HAP-1 (cell line): ENCODE measurements around the gene POU2AF2.
"Not testable (repeated sequence)": the region's sequence is repeated elsewhere in the genome, so short reads cannot be mapped to it uniquely, and the experiment has no call there.

Source experiments
- DNase-seq, 2 experiments: peaks; one replicate each; pipeline ENCODE4 v3.0.0-alpha.2; 2016 to 2020; ENCODE audit warnings: low spot score in 2 of 2
- H3K27me3 ChIP-seq: fragments of 250-450 bp; sonication (Bioruptor Pico); 2 replicates; pipeline ENCODE4 v1.5.1; 2020; ENCODE audit warnings: low read depth, mild to moderate bottlenecking, moderate library complexity
- H3K36me3 ChIP-seq: fragments of 250-450 bp; sonication (Bioruptor Pico); replicated peaks from 2 replicates; pipeline ENCODE4 v1.5.1; 2020; ENCODE audit warnings: mild to moderate bottlenecking
- H3K4me1 ChIP-seq: fragments of 250-450 bp; sonication (Bioruptor Pico); 2 replicates; pipeline ENCODE4 v1.5.1; 2020; ENCODE audit warnings: mild to moderate bottlenecking
- H3K4me3 ChIP-seq: fragments of 250-450 bp; sonication (Bioruptor Pico); 2 replicates; pipeline ENCODE4 v1.5.1; 2020; ENCODE audit warnings: mild to moderate bottlenecking, moderate library complexity
- H3K9me3 ChIP-seq: fragments of 250-450 bp; sonication (Bioruptor Pico); 2 replicates; pipeline ENCODE4 v1.5.1; 2020; ENCODE audit warnings: mild to moderate bottlenecking, moderate library complexity
- in situ Hi-C: fragments of 300-500 bp; cut with MboI; formaldehyde crosslinking; loops from 3 replicates; pipeline ENCODE4 v1.14.3; 2020; ENCODE audit warnings: low sequenced_read_pairs, inconsistent platforms, mixed read lengths

POU2AF2 gene

GRCh38 chr11:111319296-111319695 lies 73.8 kb downstream of the POU2AF2 start:
- H3K4me3 ChIP-seq = no peak overlapping the region
- H3K9me3 ChIP-seq = no peaks in the 10 kb centered on the region
- in situ Hi-C loops = no loop called here
- DNase-seq = no peak
- no peaks in the 10 kb centered on the region for H3K27me3 ChIP-seq
- H3K36me3 ChIP-seq = no peaks in the 10 kb centered on the region
- no peaks in the 10 kb centered on the region for H3K4me1 ChIP-seq

- H3K9me3 ChIP-seq, DNase-seq, in situ Hi-C loops, H3K27me3 ChIP-seq, H3K4me1 ChIP-seq, H3K4me3 ChIP-seq, H3K36me3 ChIP-seq: not testable (repeated sequence)
These were observed 74.7 kb downstream of the POU2AF2 start for GRCh38 chr11:111320199-111320598.

- no peaks in the 10 kb centered on the region for H3K36me3 ChIP-seq
- no peaks in the 10 kb centered on the region for H3K9me3 ChIP-seq
- no peak for DNase-seq
- no peaks in the 10 kb centered on the region for H3K4me1 ChIP-seq
- H3K4me3 ChIP-seq = no peak overlapping the region
- no peaks in the 10 kb centered on the region for H3K27me3 ChIP-seq
- in situ Hi-C loops = no loop called here
These were observed 75.4 kb downstream of the POU2AF2 start for GRCh38 chr11:111320728-111321568.

- Histone ChIP-seq H3K4me3 (no peak overlapping the region), H3K4me1 (no peaks in the 10 kb centered on the region), H3K36me3 (no peaks in the 10 kb centered on the region), H3K9me3 (no peaks in the 10 kb centered on the region), H3K27me3 (no peaks in the 10 kb centered on the region)
- in situ Hi-C loops = no loop called here
- DNase-seq = no peak
These were observed 77.0 kb downstream of the POU2AF2 start for GRCh38 chr11:111322534-111322933.

GRCh38 chr11:111324277-111324720 lies 78.8 kb downstream of the POU2AF2 start:
- in situ Hi-C loops = no loop called here
- Histone ChIP-seq H3K4me1 (no peaks in the 10 kb centered on the region), H3K27me3 (no peaks in the 10 kb centered on the region), H3K4me3 (no peak overlapping the region), H3K36me3 (no peaks in the 10 kb centered on the region), H3K9me3 (no peaks in the 10 kb centered on the region)
- DNase-seq = no peak

- Histone ChIP-seq H3K36me3 (no peaks in the 10 kb centered on the region), H3K4me1 (no peaks in the 10 kb centered on the region), H3K4me3 (no peak overlapping the region), H3K9me3 (no peaks in the 10 kb centered on the region), H3K27me3 (no peaks in the 10 kb centered on the region)
- no peak for DNase-seq
- in situ Hi-C loops = no loop called here
These were observed 79.7 kb downstream of the POU2AF2 start for GRCh38 chr11:111325259-111325658.

GRCh38 chr11:111326824-111327223 lies 81.3 kb downstream of the POU2AF2 start:
- Histone ChIP-seq H3K36me3 (no peaks in the 10 kb centered on the region), H3K4me1 (no peaks in the 10 kb centered on the region), H3K9me3 (no peaks in the 10 kb centered on the region), H3K4me3 (no peak overlapping the region), H3K27me3 (no peaks in the 10 kb centered on the region)
- no peak for DNase-seq
- in situ Hi-C loops = no loop called here

- Histone ChIP-seq H3K4me3 (no peak overlapping the region), H3K27me3 (no peaks in the 10 kb centered on the region), H3K36me3 (no peaks in the 10 kb centered on the region), H3K9me3 (no peaks in the 10 kb centered on the region), H3K4me1 (no peaks in the 10 kb centered on the region)
- no peak for DNase-seq
- in situ Hi-C loops = no loop called here
These were observed 82.5 kb downstream of the POU2AF2 start for GRCh38 chr11:111327908-111328624.

- DNase-seq = no peak
- H3K9me3 ChIP-seq = no peaks in the 10 kb centered on the region
- no peaks in the 10 kb centered on the region for H3K4me1 ChIP-seq
- H3K27me3 ChIP-seq = no peaks in the 10 kb centered on the region; the same call in 1 of the 2 replicates
- in situ Hi-C loops = no loop called here
- no peak overlapping the region for H3K4me3 ChIP-seq
- H3K36me3 ChIP-seq = no peaks in the 10 kb centered on the region
These were observed 84.0 kb downstream of the POU2AF2 start for GRCh38 chr11:111329306-111330204.

GRCh38 chr11:111330234-111330893 lies 84.8 kb downstream of the POU2AF2 start:
- no peak for DNase-seq
- no peaks in the 10 kb centered on the region for H3K9me3 ChIP-seq
- H3K4me1 ChIP-seq = no peaks in the 10 kb centered on the region
- no peaks in the 10 kb centered on the region for H3K36me3 ChIP-seq
- no peak overlapping the region for H3K4me3 ChIP-seq
- in situ Hi-C loops = no loop called here
- H3K27me3 ChIP-seq = no peaks in the 10 kb centered on the region; the same call in 1 of the 2 replicates

GRCh38 chr11:111331711-111332479 lies 86.4 kb downstream of the POU2AF2 start:
- no peak overlapping the region for H3K4me3 ChIP-seq
- no peaks in the 10 kb centered on the region for H3K4me1 ChIP-seq
- no peaks in the 10 kb centered on the region for H3K9me3 ChIP-seq
- DNase-seq = no peak
- no peaks in the 10 kb centered on the region for H3K36me3 ChIP-seq
- in situ Hi-C loops = no loop called here
- no peaks in the 10 kb centered on the region; the same call in 1 of the 2 replicates for H3K27me3 ChIP-seq

- in situ Hi-C loops = no loop called here
- no peaks in the 10 kb centered on the region; the same call in 1 of the 2 replicates for H3K27me3 ChIP-seq
- H3K36me3 ChIP-seq = no peaks in the 10 kb centered on the region
- no peak overlapping the region for H3K4me3 ChIP-seq
- no peak for DNase-seq
- no peaks in the 10 kb centered on the region for H3K9me3 ChIP-seq
- no peaks in the 10 kb centered on the region for H3K4me1 ChIP-seq
These were observed 89.3 kb downstream of the POU2AF2 start for GRCh38 chr11:111334532-111335502.
